A673 (cell line): ENCODE results near the gene TEX30.

ENCODE experiments used
- EZH2 ChIP-seq: fragments of 200-600 bp; sonication (generic); IDR thresholded peaks from 2 replicates; pipeline ENCODE4 v1.6.1; 2017; ENCODE audit warnings: borderline replicate concordance, low read depth, mild to moderate bottlenecking, mixed read lengths, antibody characterized with exemption, low read length; ENCODE audit not compliant: poor library complexity, severe bottlenecking
- TF ChIP-seq, protein P1 (sequence below): fragments of 300-800, 200-600 bp; sonication (generic); conservative IDR thresholded peaks from 2 replicates; pipeline ENCODE4 v1.5.1; 2017; ENCODE audit warnings: low read depth, mild to moderate bottlenecking, antibody characterized with exemption, low read length, moderate library complexity, mixed read lengths

DNA sequence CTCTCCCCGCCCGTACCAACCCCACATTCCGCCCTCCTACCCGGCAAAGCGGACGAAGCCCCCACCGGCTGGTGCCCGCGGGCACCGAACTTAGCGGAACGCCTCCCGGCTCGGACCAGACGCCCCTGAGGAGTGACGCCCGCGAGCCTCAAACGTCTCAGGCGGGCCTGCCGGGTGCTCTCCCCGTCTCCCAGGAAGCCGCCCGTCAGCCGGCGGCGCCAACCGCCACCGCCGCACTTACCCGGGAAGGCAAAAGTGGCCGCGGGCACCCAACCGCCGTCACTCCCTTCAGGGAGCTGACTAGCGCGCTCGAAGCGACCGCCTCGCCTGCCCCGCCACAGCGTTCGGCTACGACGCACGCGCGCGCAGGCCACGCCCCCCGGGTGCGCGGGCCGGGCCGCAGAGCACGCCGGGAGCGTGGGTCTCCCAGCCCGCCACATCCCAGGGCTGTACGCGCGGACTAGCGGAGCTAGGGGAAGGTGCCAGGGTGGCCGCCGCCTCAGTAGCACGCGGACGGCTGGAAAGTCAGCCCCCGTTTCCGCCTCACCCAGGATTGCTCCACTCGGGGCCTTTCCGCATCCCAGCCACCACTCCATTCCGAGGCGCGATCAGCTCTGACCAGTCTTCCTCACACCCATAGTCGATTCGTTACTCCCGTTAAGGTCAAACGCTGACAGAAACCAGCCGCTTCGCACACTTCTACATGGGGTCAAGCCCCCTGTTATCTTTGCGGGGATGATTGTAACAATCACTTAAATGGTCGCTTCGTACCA is at the start of gene TEX30:
- TF ChIP-seq, protein P1, sequence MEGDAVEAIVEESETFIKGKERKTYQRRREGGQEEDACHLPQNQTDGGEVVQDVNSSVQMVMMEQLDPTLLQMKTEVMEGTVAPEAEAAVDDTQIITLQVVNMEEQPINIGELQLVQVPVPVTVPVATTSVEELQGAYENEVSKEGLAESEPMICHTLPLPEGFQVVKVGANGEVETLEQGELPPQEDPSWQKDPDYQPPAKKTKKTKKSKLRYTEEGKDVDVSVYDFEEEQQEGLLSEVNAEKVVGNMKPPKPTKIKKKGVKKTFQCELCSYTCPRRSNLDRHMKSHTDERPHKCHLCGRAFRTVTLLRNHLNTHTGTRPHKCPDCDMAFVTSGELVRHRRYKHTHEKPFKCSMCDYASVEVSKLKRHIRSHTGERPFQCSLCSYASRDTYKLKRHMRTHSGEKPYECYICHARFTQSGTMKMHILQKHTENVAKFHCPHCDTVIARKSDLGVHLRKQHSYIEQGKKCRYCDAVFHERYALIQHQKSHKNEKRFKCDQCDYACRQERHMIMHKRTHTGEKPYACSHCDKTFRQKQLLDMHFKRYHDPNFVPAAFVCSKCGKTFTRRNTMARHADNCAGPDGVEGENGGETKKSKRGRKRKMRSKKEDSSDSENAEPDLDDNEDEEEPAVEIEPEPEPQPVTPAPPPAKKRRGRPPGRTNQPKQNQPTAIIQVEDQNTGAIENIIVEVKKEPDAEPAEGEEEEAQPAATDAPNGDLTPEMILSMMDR, result no peak
- TF ChIP-seq EZH2, result no peak
